Liver (tissue), 3 donors: ENCODE results near the gene SUCNR1.

ENCODE experiments used
- CTCF ChIP-seq: fragments of 150-350 bp; IDR thresholded peaks from 2 replicates; pipeline ENCODE4 v1.5.1; 2017; ENCODE audit warnings: improper control_type of control experiment, low read depth, low read length; ENCODE audit not compliant: missing input control
- GABPA ChIP-seq, 2 donors: IDR thresholded peaks in 1 of 2; conservative IDR thresholded peaks in 1 of 2; 2 replicates each; pipeline ENCODE4 v1.6.1; 2016; ENCODE audit warnings: antibody characterized with exemption in 2 of 2, mild to moderate bottlenecking in 1 of 2, moderate library complexity in 1 of 2
- REST ChIP-seq: IDR thresholded peaks from 2 replicates; pipeline ENCODE4 v1.6.1; 2016; ENCODE audit warnings: antibody characterized with exemption, mild to moderate bottlenecking
- donor health status: healthy.
- donor health status: healthy.

- no peak for TF ChIP-seq CTCF
- TF ChIP-seq REST = no peak
- no peak for TF ChIP-seq GABPA (IDR thresholded peaks at IDR 0.05 in 1 of 2, conservative IDR thresholded peaks at IDR 0.05 in 1 of 2)
Observed at GRCh38 chr3:151919446-151919845, 46.0 kb downstream of the SUCNR1 start.
